ENCODE data around the gene SERGEF. TPM values are rescaled to one million over a fixed set of nuclear protein-coding genes. Genes with fewer than 3 reads are reported as not detected.

The SERGEF gene
- total and polyA plus RNA-seq, 8 donors, result 16.2 to 26.1 (median 19.7) TPM

- TF ChIP-seq, protein P1, sequence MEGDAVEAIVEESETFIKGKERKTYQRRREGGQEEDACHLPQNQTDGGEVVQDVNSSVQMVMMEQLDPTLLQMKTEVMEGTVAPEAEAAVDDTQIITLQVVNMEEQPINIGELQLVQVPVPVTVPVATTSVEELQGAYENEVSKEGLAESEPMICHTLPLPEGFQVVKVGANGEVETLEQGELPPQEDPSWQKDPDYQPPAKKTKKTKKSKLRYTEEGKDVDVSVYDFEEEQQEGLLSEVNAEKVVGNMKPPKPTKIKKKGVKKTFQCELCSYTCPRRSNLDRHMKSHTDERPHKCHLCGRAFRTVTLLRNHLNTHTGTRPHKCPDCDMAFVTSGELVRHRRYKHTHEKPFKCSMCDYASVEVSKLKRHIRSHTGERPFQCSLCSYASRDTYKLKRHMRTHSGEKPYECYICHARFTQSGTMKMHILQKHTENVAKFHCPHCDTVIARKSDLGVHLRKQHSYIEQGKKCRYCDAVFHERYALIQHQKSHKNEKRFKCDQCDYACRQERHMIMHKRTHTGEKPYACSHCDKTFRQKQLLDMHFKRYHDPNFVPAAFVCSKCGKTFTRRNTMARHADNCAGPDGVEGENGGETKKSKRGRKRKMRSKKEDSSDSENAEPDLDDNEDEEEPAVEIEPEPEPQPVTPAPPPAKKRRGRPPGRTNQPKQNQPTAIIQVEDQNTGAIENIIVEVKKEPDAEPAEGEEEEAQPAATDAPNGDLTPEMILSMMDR (IDR thresholded peaks at IDR 0.05), result no peak
- ATAC-seq (no peak), DNase-seq (no peak)
- intact Hi-C loops (cut with DNase I), result no loop called here
- Histone ChIP-seq H3K4me1 (no peaks in the 10 kb centered on the region), H3K9me3 (no peaks in the 10 kb centered on the region), H3K27me3 (no peaks in the 10 kb centered on the region), H3K27ac (no peak overlapping the region), H3K36me3 (no peaks in the 10 kb centered on the region), H3K4me3 (no peak overlapping the region)
Measured at GRCh38 chr11:17861036-17861755, 151.7 kb downstream of the SERGEF start.

GRCh38 chr11:17859552-17859951 lies 153.3 kb downstream of the SERGEF start:
- TF ChIP-seq, protein P1 (IDR thresholded peaks at IDR 0.05), result no peak
- intact Hi-C loops (cut with DNase I), result no loop called here
- no peak overlapping the region for H3K4me3 ChIP-seq
- H3K27ac ChIP-seq, result no peak overlapping the region
- no peaks in the 10 kb centered on the region for H3K9me3 ChIP-seq
- DNase-seq (no peak), ATAC-seq (no peak)
- H3K4me1 ChIP-seq, result no peaks in the 10 kb centered on the region
- H3K36me3 ChIP-seq, result no peaks in the 10 kb centered on the region
- H3K27me3 ChIP-seq, result no peaks in the 10 kb centered on the region

DNA sequence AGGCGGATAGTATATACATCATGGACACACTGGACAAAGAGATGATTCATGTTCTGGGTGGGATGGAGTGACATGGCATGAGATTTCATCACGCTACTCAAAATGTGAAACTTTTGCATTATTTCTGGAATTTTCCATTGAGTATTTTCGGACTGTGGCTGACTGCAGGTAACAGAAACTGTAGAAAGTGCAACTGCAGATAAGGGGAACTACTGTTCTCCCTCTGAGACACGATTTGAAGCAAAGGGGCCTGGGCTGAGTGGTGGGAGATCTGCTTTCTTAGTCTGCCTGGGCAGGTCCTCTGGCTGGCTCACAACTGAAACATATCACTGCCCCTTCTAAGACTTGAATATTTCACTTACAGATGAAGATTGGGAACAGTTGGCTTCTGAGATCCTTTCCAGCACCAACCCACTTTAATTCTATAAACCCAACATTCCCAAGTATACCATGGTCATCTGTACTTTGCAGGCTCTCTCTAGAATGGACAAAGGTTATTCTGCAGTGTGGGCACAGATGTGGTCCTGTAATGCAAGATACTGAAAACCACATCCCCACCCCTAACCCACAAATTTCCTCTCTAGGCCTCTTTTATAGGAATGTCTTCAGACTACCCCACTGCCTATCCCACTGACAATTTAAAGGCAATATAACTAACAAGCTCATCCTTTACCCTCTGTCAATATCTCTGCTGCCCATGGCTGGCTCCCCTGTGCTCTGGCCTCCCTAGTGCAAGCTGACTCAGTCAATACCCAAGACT lies 157.1 kb downstream of the SERGEF start:
- TF ChIP-seq, protein P1 (IDR thresholded peaks at IDR 0.05), result no peak

GRCh38 chr11:17853280-17853679 lies 159.6 kb downstream of the SERGEF start:
- ATAC-seq, result no peak
- DNase-seq, result no peak
- H3K4me3 ChIP-seq, result no peak overlapping the region
- TF ChIP-seq, protein P1 (IDR thresholded peaks at IDR 0.05), result no peak
- peaks cover 0 to 6% of the 10 kb centered on the region in 2 donors for H3K36me3 ChIP-seq
- intact Hi-C loops (cut with DNase I), result no loop called here
- H3K27ac ChIP-seq, result no peak overlapping the region
- no peaks in the 10 kb centered on the region for H3K4me1 ChIP-seq
- H3K27me3 ChIP-seq, result no peaks in the 10 kb centered on the region
- no peaks in the 10 kb centered on the region for H3K9me3 ChIP-seq

More for the DNA sequence above, 157.1 kb downstream of the SERGEF start:
- ATAC-seq (no peak), DNase-seq (no peak)
- Histone ChIP-seq H3K27me3 (no peaks in the 10 kb centered on the region), H3K9me3 (no peaks in the 10 kb centered on the region), H3K27ac (no peak overlapping the region), H3K4me1 (no peaks in the 10 kb centered on the region), H3K4me3 (no peak overlapping the region), H3K36me3 (peaks cover 0 to 6% of the 10 kb centered on the region in 2 donors)
- intact Hi-C loops (cut with DNase I), result no loop called here

DNA sequence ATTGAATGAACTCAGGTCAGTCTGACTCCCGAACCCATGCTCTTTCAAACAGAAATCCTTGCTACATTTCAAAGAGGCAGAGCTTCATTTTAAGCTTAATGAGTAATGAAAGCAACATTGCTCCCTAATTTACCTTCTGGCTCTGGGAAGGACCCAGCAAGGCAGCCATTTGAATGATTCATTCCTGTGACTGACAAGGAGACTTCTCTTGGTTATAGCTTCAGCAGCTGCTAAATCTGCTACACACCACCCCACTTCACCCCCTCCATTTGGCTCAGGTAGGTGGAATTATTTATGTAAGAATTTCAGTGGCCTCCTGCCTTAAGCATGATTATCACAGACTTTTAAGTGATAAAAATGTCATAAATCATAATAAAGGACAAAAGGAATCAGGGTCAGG lies 160.6 kb downstream of the SERGEF start:
- ATAC-seq, result no peak
- TF ChIP-seq, protein P1 (IDR thresholded peaks at IDR 0.05), result no peak
- no peak overlapping the region for H3K4me3 ChIP-seq
- H3K9me3 ChIP-seq, result no peaks in the 10 kb centered on the region
- intact Hi-C loops (cut with DNase I), result no loop called here
- no peaks in the 10 kb centered on the region for H3K27me3 ChIP-seq
- no peak for DNase-seq
- H3K36me3 ChIP-seq, result peaks cover 0 to 6% of the 10 kb centered on the region in 2 donors
- H3K4me1 ChIP-seq, result no peaks in the 10 kb centered on the region
- no peak overlapping the region for H3K27ac ChIP-seq

Data from left lung (tissue), 10 donors.